HT1080 (cell line): ENCODE results near the gene PTPRU. TPM values are rescaled to one million over a fixed set of nuclear protein-coding genes. Genes with fewer than 3 reads are reported as not detected.

Source experiments
- DNase-seq: peaks from one replicate; pipeline ENCODE4 v3.0.0-alpha.2; 2015; ENCODE audit warnings: low read depth
- total RNA-seq: library from RNA; depleted of rRNA; stranded (reverse); fragments of >200 nt; shearing (Covaris generic); gene quantifications from 2 replicates; pipeline ENCODE4 v1.2.3, GENCODE V29; 2014

Gene PTPRU
- total RNA-seq, 1 experiment from 2014 or later = 37.5 TPM

DNA sequence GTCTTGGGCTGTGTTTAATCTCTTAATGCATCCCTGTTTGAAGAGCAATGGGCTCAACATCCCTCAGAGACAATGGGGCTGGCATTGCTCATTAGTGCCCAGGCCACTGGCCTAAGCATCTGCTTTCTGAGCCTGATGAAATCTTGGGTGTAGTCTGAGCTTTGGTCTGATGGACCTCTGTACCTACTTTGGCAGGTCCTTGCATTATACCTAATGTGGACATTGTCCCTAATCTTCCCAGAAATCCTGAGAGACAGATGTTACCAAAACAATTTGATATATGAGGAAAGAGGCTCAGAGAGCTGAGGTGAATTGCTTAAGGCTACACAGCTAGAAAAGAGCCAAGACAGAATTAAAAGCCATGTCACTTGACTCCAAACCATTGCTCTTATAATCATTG, 95.0 kb downstream of the PTPRU start:
- DNase-seq = no peak

DNA sequence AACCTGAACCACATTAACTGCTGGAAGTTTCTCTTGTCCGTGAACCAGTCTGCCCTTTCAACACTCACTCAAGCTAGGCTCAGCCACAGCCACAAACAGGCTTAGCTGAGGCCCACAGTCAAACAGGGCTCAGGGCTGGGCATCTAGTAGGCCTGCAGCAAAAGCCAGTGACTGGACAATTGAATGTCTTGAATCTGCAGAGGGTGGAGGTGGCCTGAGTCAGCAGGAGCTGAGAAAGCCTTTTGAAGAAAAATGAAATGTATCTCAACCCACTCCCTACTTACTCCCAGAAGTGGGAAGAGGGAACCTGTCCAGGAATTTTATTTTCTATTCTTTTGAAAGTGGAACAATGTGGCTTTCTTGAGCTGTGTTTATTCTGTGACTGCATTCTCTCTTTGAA, 95.4 kb downstream of the PTPRU start:
- no peak for DNase-seq

DNA sequence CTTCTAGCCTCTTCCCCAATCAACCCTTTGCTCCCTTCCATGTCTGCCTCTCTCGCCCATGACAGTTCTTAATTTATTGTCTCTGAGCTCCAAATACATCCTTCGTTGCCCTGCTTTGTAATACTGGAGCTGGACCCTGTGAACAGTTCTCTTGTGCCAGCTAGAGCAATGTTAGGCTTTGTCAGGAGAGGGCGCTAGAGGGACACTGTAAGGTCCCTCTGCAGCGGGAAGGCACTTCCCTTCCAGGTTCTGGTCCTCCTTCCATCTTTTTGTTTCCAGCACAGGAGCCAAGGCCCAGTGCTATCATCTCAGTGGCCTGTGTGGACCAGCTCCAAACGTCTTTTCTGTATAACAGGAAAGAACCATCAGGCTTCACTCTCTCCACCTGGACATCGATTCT, 95.9 kb downstream of the PTPRU start:
- peak; percentile 52 for DNase-seq

DNA sequence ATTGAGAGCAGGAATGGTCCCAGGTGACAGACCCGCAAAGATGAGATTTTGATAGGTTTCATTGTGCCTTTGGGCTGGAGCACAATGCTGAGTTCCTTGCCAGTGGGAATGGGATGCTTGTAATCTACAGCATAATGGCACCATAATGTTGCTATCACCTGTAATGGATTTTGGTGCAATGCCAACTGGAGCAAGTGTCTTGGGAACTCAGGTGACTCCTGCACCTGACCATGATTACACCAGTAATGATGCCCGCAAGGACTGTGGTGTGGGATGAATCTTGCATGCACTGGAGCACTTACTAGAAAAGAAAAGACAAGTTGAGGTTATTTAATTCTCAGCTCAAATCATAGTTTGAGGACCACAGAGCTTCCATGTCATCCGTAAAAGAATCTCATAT, 96.7 kb downstream of the PTPRU start:
- no peak for DNase-seq

DNA sequence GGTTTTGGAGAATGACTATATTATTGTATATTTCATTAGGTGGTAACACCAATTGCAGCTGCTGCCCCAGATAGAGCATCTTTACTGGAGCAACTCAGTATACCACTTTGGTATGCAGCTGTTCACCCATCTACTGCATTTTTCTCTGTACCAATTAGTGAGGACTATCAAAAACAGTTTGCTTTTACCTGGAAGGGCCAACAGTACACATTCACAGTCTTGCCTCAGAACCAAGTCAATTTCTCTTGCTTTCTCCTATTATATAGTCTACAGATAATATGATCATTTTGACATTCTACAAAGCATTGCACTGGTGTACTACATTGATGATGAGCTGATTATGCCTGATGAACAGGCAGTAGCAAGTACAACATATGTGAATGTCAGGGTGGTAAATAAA, 99.3 kb downstream of the PTPRU start:
- DNase-seq = no peak

DNA sequence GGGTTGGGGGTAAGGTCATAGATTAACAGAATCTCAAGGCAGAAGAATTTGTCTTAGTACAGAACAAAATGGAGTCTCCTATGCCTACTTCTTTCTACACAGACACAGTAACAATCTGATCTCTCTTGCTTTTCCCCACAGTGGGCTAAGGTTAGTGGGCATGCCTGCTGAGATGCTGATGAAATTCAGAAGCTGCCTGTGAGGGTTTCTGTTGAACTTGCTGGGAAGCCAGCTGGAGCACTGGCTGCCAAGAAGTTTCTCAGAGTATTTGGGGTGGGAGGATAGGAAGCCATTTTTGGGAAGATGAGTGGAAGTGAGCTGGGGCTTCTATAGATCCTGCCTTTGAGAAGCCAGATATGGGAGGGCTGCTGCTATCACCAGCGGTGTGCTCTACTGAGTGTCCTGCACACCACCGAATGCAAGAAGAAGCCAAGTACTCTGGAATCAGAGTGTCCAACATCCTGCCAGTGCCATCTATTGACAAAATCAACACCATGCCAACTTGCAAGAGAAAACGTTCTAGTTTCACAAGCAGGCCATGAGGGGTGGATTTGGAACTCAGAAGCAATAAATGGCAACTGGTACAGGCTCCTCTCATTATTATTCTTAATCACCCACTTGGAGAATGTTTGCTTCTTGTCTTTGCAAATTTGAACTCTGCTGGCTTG, 102.7 kb downstream of the PTPRU start:
- DNase-seq = no peak

DNA sequence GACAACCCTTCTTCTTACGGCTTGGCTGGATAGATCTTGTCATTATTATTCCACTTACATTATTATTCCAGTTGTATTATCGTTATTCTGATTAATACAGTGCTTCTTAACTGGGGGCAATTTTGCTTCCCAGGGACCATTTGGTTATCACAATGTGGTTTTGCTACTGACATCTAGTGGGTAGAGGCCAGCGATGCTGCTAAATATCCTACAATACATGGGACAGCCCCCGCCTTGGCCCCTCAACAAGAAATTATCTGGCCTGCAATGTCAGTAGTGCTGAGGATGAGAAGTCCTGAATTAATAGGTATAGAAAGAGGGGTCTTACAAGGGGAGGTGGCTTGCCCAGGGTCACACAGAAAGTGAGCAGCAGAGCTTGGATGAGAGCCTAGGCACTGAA, 105.6 kb downstream of the PTPRU start:
- DNase-seq = no peak

DNA sequence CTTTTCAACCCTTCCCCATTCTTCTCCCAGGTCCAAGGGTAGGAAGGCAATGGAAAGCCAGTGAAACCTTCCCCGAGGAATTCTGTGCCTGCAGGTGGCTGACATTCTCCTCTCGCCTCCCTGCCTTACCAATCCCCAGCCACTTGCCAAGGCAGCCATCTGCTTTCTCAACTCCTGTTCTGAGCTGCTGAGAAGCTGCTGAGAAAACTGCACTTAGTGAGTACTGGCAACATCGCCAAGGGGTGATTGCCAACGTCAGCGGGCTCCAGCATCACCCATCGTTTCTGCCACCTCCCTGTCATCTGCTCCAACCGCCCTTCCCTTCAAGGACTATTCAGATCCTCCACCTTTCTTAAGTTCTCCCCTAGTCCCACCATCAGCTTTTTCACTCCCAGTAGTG, 106.0 kb downstream of the PTPRU start:
- no peak for DNase-seq

DNA sequence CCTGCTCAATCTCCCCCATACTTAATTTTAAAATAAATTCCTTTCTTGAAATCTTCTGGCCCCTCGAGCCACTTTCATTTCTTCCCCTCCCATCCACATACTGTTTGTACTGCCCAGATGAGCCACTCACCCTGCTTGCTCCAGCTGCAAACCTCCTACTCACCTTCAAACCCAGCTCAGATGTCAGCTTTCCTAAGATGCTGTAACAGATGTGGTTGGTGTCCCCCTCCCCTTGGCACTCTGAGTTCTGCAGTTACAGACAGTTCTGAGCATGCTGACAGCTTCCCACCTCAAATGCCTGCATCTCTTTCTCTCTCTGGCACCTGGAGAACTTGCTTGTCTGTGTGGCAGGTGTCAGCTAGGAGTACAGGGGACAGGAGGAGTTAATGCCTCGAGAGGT, 106.7 kb downstream of the PTPRU start:
- no peak for DNase-seq

DNA sequence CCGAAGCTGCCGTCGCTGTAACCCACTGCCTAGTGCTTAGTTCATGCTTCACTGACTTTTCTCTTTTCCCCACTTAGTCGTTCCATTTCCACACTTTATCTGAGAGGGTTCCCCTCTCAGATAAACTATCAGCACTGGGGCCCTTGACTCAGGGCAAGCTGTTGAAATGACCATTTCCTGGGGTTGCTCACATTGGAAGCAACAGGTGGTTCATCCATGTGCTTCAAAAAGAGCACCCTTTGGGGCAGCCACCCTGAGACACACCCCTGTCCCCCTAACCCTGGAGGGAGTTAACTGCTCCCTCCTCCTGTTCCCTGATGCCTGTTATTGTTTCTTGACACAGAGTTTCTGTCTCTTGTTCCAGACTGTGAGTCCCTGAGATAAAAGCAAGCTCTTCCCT, 107.2 kb downstream of the PTPRU start:
- no peak for DNase-seq

DNA sequence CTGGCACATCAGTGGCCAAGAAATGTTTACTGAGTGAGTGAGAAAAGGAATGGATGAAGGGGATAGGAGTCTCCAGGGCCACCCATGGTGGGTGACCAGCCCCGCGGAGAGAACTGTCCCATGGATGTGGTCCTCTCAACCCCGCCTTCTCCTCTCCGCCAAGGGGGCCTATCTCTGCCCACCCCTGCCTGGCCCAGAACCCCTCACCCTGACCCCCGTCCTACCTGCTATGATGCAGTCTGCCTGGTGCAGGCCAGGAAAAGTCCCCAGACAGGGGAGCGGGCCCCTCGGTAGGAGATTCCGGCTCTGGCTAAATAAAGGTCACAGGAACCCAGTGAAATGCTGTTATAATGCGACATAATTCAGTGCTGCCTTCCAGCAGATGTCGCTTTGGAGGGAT, 107.6 kb downstream of the PTPRU start:
- DNase-seq = no peak

DNA sequence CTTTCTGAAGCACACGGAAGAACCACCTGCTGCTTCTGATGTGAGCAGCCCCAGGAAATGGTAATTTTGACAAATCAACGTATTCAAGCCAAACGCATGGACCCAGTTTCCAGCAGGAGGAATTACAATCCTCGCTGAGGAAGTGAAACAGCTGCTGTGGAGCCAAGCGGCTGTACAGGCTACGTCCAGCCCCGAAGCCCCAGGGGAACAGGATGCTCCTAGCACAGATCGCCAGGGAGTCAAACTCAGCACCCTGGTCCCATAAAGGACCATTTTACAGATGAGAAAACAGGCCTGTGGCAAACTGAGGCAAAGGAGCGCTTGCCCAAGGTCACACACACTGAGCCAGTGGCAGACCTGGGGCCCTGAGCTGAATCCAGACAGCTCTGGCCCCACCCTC, 108.0 kb downstream of the PTPRU start:
- no peak for DNase-seq

DNA sequence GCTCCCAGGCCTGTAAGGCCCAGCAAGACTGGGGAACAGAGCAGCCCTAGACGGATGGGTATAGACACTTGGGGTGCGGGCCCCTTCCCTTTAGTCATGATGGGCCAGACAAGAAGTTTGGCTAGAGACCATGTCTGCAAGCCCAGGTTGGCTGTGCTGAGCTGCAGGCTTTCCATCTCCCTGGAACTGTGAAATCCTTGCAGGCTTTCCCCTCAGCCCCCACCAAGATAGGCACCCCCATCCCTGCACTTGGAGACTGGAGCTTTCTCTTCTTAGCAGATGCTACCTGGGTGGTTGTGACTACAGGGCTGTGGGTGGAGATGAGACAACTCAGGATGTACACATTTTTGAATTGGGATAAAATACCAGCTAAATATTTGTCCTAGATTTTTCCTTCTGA, 110.3 kb downstream of the PTPRU start:
- no peak for DNase-seq

DNA sequence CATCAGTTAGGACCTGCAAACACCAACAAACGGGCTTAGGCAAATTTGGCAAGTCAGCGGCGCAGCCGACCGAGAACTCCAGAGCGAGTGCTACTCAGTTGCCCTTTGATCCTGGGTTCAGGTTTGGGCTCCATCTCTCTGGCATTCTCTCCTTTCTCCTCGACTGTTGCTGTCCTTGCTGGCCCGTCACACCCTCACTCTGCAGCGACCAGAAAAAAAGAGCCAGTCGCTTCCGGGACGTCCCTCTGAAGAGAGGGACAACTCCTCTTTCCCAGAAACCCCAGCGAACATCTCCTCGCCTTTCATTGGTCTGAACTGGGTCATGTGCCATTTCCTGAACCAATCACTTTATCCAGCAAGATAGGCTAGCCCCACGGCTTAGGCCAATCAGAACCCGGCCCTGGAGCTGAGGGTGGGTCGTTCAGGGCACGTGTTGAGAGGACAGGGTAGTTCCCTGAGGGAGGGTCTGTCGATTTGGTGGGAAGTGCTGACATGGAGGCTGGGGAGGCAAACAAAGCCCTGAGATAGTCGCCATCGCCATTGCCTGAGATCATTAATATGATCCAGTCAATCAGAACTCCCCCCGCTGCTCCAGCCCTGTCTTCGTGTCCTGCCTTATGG, 113.7 kb downstream of the PTPRU start:
- DNase-seq = peak; percentile 66

DNA sequence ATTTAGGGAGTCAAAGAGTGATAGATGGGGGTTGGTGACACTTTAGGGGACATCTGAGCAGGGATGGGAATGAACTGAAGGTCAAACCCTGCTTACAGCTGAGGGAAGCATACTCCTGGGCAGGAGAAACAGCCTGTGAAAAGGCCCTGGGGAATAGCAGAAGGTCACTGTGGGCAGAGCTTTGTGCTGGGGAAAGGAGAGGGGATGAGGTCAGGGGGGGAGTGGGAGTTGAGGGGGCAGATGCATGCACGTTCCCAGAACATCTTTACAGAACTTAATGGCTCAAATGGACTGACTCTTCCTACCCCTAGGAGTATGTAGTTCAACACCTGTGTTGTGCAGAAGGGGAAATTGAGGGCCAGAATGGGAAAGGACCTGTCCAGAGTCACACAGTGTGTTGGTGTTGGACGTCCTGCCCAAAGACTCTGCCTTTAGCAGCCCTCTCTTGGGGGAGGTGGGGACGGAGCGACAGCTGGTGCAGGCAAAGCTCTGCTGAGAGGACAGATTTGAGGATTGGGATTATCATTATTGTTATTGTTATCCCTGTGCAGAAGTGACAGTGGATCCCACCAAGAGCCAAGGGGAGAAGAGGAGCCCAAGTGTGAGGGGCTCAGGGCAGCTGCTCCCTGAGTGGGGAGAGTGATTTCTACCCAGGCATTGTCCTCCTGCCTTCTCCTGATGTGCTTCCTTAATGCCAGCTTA, 116.5 kb downstream of the PTPRU start:
- no peak for DNase-seq

DNA sequence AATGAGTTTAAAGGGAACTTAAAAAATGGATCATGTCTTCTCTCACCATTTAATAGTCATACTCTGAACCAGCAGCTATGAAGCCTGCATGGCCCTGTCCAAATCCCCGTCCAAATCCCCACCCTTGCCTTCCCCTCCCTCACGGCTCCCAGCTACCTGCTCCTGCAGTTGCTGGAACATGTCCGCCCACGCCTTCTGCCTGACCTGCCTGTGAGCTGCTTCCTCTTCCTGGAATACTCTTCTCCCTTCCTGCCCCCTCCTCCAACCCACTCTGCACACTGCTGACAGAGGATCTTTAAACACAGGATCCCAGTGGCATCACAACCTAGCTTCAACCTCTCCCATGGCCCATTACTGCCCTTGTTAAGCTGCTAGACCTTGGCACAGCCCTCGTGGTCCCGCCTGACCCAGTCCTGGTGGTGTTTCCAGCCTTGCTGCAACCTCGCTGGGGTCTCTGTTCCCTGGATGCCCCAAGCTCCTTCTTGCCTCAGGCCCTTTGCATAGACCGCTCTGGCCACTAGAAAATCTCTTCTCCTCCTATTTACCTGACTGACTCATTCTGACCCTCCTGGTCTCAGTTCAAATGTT, 118.3 kb downstream of the PTPRU start:
- no peak for DNase-seq

DNA sequence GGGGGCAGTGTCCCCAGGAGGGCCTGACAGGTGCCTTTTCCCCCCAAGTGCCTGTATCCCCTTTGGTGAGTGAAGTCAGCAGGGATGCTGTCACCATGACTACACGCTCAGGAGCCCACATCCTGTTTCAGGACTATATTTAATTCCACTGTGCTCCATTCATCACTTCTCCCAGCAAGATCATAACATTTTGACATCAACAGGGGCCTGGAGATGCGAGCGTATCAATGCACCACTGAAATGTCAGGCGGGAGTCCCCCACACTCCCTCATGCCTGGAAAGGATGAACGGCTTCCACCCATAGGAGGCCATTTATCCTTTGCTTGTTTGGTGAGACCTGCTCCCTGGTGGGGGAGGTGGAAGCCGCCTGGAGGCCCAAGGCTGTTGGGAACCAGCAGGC, 119.1 kb downstream of the PTPRU start:
- peak; percentile 28 for DNase-seq

DNA sequence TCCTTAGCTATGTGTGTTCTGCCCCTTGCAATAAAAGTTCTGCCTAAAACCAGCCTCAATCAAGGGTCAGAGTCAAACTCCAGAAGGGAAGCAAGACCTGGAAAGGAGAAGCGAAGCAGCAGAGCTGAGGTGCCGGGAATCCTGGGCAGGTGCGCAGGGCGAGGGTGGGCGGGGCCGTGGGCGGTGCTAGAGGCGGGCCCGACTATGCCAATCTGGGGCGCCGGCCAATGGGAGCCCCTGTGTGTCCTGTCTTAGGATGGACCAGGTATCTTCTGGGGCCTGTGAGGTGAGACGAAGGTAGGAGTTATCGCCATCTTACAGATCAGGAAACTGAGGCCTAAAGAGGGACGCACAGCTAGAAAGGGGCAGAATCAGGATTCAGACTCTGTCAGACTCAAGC, 120.3 kb downstream of the PTPRU start:
- no peak for DNase-seq

DNA sequence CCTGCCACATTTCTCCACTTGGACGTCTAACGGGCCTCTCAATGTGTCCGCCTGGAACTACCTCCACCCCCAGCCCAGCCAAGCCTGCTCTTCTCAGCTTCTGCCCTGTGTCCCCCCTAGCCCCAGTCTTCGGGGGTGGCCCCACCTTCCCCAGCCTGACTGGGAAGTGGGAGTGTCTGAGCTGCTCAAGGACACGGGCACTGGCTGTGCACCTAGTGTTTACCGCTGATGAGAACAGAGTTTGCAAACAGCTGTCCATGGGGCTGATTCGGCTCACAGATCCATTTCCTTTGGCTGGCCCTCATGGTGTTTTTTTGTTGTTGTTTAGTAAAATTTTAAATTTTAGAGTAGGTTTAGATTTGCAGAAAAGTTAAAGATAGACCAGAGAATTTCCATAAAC, 121.1 kb downstream of the PTPRU start:
- no peak for DNase-seq

DNA sequence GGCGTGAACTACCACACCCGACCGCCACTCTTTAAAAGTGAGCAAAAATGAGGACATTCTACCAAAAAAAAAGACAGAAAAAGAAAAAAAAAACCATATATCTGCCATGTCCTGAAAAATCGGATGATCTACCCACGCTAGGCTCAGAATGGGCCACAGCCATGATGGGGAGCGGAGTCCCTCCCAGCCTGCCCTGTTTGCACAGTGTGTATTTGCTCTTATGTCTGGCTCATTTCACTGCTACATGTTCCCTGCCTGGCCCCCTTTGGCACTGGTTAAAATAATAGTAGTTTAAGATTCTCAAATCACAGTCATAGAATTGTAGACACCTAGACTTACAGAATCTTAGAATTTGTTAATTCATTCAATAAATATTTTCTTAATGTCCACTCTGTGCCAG, 121.9 kb downstream of the PTPRU start:
- no peak for DNase-seq

DNA sequence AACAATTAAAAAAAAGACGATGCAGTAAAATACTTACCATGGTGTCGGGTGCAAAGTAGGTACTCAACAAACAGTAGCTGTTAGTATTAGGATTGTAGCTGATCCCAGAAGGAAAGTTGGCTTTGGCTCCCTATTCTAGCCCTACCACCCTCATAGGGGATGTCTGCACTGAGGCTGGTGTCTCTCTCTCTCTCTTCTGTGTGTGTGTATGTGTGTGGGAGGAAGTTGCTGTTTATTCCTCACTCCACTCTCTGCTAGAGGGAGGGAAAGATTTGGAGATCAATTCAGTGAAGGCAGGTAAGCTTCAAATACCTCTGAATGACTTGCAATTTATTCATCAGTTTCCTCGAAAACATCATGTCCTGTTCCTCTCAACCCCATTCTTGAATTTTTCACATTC, 124.4 kb downstream of the PTPRU start:
- DNase-seq = no peak

DNA sequence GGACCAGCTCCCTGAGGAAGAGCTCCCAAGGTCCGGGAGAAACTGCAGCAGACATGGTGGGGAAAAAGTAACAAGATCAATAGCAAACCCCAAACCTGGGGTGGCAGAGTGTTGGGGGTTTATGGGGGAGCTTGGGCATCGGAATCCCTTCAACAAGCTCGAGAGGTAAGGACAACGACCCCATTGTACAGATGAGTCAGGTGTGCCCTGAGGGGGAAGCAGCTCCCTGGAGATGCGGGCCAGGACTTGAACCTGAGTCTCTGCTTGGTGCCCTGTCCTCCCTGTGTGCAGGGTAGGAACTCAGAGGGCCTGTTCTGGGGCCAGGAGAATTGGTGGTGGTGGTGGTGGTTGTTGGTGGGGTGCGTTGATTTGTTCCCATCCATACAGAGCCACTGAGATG, 125.4 kb downstream of the PTPRU start:
- DNase-seq = no peak

DNA sequence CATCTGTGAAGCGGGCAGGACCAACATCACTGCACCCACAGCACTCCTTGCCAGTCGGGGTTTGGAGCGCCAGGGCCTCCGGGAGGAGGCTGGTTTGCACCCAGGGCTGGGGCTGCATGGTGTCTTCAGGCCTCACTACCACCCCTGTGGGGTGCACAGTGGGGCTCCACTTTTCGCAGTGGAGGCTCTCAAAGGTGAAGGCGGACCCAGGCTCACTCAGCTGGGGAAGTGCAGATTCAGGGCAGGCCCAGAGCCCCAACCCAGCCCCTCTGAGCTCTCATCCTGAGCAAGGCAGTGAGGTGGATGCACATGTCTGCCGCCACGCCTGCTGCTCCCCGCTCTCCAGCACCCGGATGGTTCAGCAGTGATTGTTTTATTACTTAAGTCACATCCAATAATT, 125.8 kb downstream of the PTPRU start:
- DNase-seq = no peak
